HPDE6-E6E7 (cell line): Measurements from ENCODE around the gene C12orf56.
"Not testable (repeated sequence)": the region's sequence is repeated elsewhere in the genome, so short reads cannot be mapped to it uniquely, and the experiment has no call there.

Experiments
- DNase-seq: peaks from one replicate; pipeline ENCODE4 v3.0.0; 2011; ENCODE audit warnings: missing footprints; ENCODE audit errors: extremely low spot score

Gene C12orf56

GRCh38 chr12:64236549-64236948 lies 154.0 kb downstream of the C12orf56 start:
- peak; percentile 10 for DNase-seq

- no peak for DNase-seq
Observed at GRCh38 chr12:64232196-64232595, 158.4 kb downstream of the C12orf56 start.

- DNase-seq = no peak
Observed at GRCh38 chr12:64229796-64230195, 160.8 kb downstream of the C12orf56 start.

GRCh38 chr12:64229240-64229639 lies 161.3 kb downstream of the C12orf56 start:
- no peak for DNase-seq

- no peak for DNase-seq
Observed at GRCh38 chr12:64225626-64226025, 164.9 kb downstream of the C12orf56 start.

- DNase-seq = peak; percentile 90
Observed at GRCh38 chr12:64222009-64222765, 168.4 kb downstream of the C12orf56 start, which contains the start of gene KICS2. KICS2 (minus strand) TSS chr12:64222296; CDS start chr12:64222237, 59 bp downstream.

- DNase-seq = peak; percentile 66
Observed at GRCh38 chr12:64221651-64222008, 168.9 kb downstream of the C12orf56 start.

GRCh38 chr12:64220046-64220445 lies 170.5 kb downstream of the C12orf56 start:
- DNase-seq = no peak

GRCh38 chr12:64219145-64219544 lies 171.4 kb downstream of the C12orf56 start:
- DNase-seq = no peak

GRCh38 chr12:64218597-64218996 lies 172.0 kb downstream of the C12orf56 start:
- DNase-seq = no peak

GRCh38 chr12:64217643-64218042 lies 172.9 kb downstream of the C12orf56 start:
- not testable (repeated sequence) for DNase-seq

- DNase-seq = no peak
Observed at GRCh38 chr12:64216239-64216638, 174.3 kb downstream of the C12orf56 start.
